HepG2 (cell line): ENCODE results near the gene NOP9. TPM values are rescaled to one million over a fixed set of nuclear protein-coding genes. Genes with fewer than 3 reads are reported as not detected.
A peak's percentile ranks its signal among the peaks of the same experiment; 100 is the strongest.

Source experiments
- ATAC-seq: fragments of 200-7000 bp; cut with Tn5 transposase; 3 replicates; pipeline ENCODE4 v1.9.1; 2020; ENCODE audit warnings: mild to moderate bottlenecking, moderate library complexity
- BruUV-seq: library from RNA; stranded (reverse); fragments of 400-500 nt; replicated peaks from 2 replicates; lab custom pipeline; 2021; lab: Mats Ljungman, UMichigan
- CTCF ChIA-PET: fragments of 300-600 bp; formaldehyde crosslinking; extraction: SDS; loops from one replicate; lab custom pipeline; 2021; ENCODE audit warnings: low total read pairs, inconsistent platforms, low intra/inter-chr PET ratio; lab: Yijun Ruan, JAX
- POLR2A ChIA-PET: fragments of 350-600 bp; sonication (Branson Sonifier 250); formaldehyde crosslinking; loops from one replicate; lab custom pipeline; 2020; ENCODE audit warnings: antibody characterized with exemption, inconsistent platforms; lab: Yijun Ruan, JAX
- DNase-seq: peaks from one replicate; pipeline ENCODE4 v3.0.0-alpha.2; 2015; ENCODE audit warnings: low spot score
- FAIRE-seq: peaks from 3 replicates; lab custom pipeline; 2011; peaks lifted over from hg19 to GRCh38; lab: Jason Lieb, UNC
- H2AFZ ChIP-seq: one replicate; pipeline ENCODE4 v1.6.1; 2011; ENCODE audit warnings: low read length, inconsistent platforms
- H3K27ac ChIP-seq: fragments of 300-600 bp; 3 replicates; pipeline ENCODE4 v1.8.0; 2011; ENCODE audit warnings: mixed run types, mild to moderate bottlenecking, mixed read lengths, low read length, inconsistent platforms; ENCODE audit not compliant: insufficient read depth; ENCODE audit errors: extremely low read length
- H3K27me3 ChIP-seq, 2 experiments: fragments of 200-600 bp in 1 of 2; 2 replicates in 1 of 2; 3 replicates in 1 of 2; pipeline versions ENCODE4 v1.6.0 to v1.8.0; 2011; ENCODE audit warnings: low read length in 2 of 2, mild to moderate bottlenecking in 2 of 2, moderate library complexity in 2 of 2, inconsistent platforms in 1 of 2; ENCODE audit not compliant: insufficient read depth in 2 of 2, control insufficient read depth in 1 of 2
- H3K36me3 ChIP-seq, 2 experiments: fragments of 200-600 bp in 1 of 2; replicated peaks in 1 of 2; 2 replicates in 1 of 2; 3 replicates in 1 of 2; pipeline versions ENCODE4 v1.5.1 to v1.8.0; 2011; ENCODE audit warnings: low read length in 2 of 2, inconsistent platforms in 1 of 2; ENCODE audit not compliant: insufficient read depth in 2 of 2, control insufficient read depth in 1 of 2
- H3K4me1 ChIP-seq: 2 replicates; pipeline ENCODE4 v1.5.1; 2012; ENCODE audit warnings: low read length, inconsistent platforms; ENCODE audit not compliant: insufficient read depth
- H3K4me2 ChIP-seq: 2 replicates; pipeline ENCODE4 v1.6.0; 2011; ENCODE audit warnings: low read depth, low read length, inconsistent platforms
- H3K4me3 ChIP-seq, 3 experiments: fragments of 200-600 bp in 1 of 3; sonication (generic), shearing (Covaris generic) in 1 of 3; replicated peaks in 1 of 3; 2 replicates each; pipeline ENCODE4 v1.5.1; 2011 to 2016; ENCODE audit warnings: low read length in 3 of 3, inconsistent platforms in 2 of 3, low read depth in 2 of 3, mild to moderate bottlenecking in 2 of 3, control low read depth in 1 of 3, mixed read lengths in 1 of 3; ENCODE audit not compliant: insufficient read depth in 1 of 3
- H3K79me2 ChIP-seq: one replicate; pipeline ENCODE4 v1.6.1; 2011; ENCODE audit warnings: low read length, inconsistent platforms; ENCODE audit not compliant: insufficient read depth
- H3K9ac ChIP-seq: 2 replicates; pipeline ENCODE4 v1.6.0; 2011; ENCODE audit warnings: mild to moderate bottlenecking, low read depth, low read length, inconsistent platforms; ENCODE audit not compliant: insufficient read depth
- H3K9me3 ChIP-seq: 2 replicates; pipeline ENCODE4 v1.5.1; 2012; ENCODE audit warnings: mild to moderate bottlenecking, low read length
- H4K20me1 ChIP-seq: 2 replicates; pipeline ENCODE4 v1.6.0; 2011; ENCODE audit warnings: inconsistent platforms, mild to moderate bottlenecking, low read length, moderate library complexity; ENCODE audit not compliant: insufficient read depth
- AKAP8 ChIP-seq: sonication (generic); formaldehyde crosslinking; IDR thresholded peaks from 2 replicates; pipeline ENCODE4 v1.5.1; 2020; ENCODE audit warnings: mild to moderate bottlenecking, missing genetic modification reagents
- KLF13 ChIP-seq: sonication (generic); formaldehyde crosslinking; IDR thresholded peaks from 2 replicates; pipeline ENCODE4 v1.4.0; 2020; ENCODE audit warnings: mild to moderate bottlenecking, missing genetic modification reagents
- NCOA1 ChIP-seq: sonication (generic); formaldehyde crosslinking; IDR thresholded peaks from 2 replicates; pipeline ENCODE4 v1.9.0; 2021; ENCODE audit warnings: missing genetic modification reagents
- NCOA2 ChIP-seq: sonication (generic); formaldehyde crosslinking; IDR thresholded peaks from 2 replicates; pipeline ENCODE4 v1.8.0; 2022; ENCODE audit warnings: inconsistent platforms
- NFE2L1 ChIP-seq: sonication (generic); formaldehyde crosslinking; IDR thresholded peaks from 2 replicates; pipeline ENCODE4 v1.4.0; 2020; ENCODE audit warnings: missing genetic modification reagents, mild to moderate bottlenecking, borderline replicate concordance
- PAF1 ChIP-seq: IDR thresholded peaks from 2 replicates; pipeline ENCODE4 v1.6.1; 2016; ENCODE audit warnings: missing genetic modification reagents, missing compliant biosample characterization
- SIN3A ChIP-seq: IDR thresholded peaks from 2 replicates; pipeline ENCODE4 v1.6.1; 2011; ENCODE audit warnings: low read depth, mild to moderate bottlenecking, control low read depth, low read length, borderline replicate concordance
- TEAD3 ChIP-seq: optimal IDR thresholded peaks from 2 replicates; pipeline ENCODE3; 2016; ENCODE audit warnings: borderline replicate concordance
- ZBTB21 ChIP-seq: sonication (generic); formaldehyde crosslinking; IDR thresholded peaks from 2 replicates; pipeline ENCODE4 v1.4.0; 2020; ENCODE audit warnings: missing genetic modification reagents
- ZNF253 ChIP-seq: sonication (generic); formaldehyde crosslinking; IDR thresholded peaks from 2 replicates; pipeline ENCODE4 v1.8.0; 2022; ENCODE audit warnings: mild to moderate bottlenecking, missing genetic modification reagents, borderline replicate concordance
- ZNF615 ChIP-seq: sonication (generic); formaldehyde crosslinking; IDR thresholded peaks from 2 replicates; pipeline ENCODE4 v1.5.0; 2020; ENCODE audit warnings: mild to moderate bottlenecking, missing genetic modification reagents, borderline replicate concordance
- ZNF619 ChIP-seq: sonication (generic); formaldehyde crosslinking; IDR thresholded peaks from 2 replicates; pipeline ENCODE4 v1.4.0; 2020; ENCODE audit warnings: mild to moderate bottlenecking, missing genetic modification reagents
- ZNF713 ChIP-seq: sonication (generic); formaldehyde crosslinking; IDR thresholded peaks from 2 replicates; pipeline ENCODE4 v1.4.0; 2020; ENCODE audit warnings: mild to moderate bottlenecking, missing genetic modification reagents
- WGBS: methylation state at CpG from one replicate; pipeline ENCODE4 v1.1.6; 2017; ENCODE audit warnings: low lambda C conversion rate; 5-methylcytosine and 5-hydroxymethylcytosine counted together
- in situ Hi-C: cut with HindIII; loops from 2 replicates; pipeline ENCODE4 v1.10.0; 2017; ENCODE audit warnings: low pct_unique_long_range_greater_than_20kb; ENCODE audit not compliant: extremely low pct_ligation_motif_present
- intact Hi-C: fragments of 100-400 bp; cut with micrococcal nuclease; formaldehyde crosslinking; loops from one replicate; pipeline ENCODE4 v1.10.0; 2022; ENCODE audit not compliant: unreplicated experiment
- polyA plus RNA-seq, 8 experiments: library from polyadenylated mRNA; depleted of rRNA in 3 of 8; stranded (reverse) in 7 of 8; unstranded in 1 of 8; fragments of >200 nt; fragmentation: Illumina TruSeq in 4 of 8; extraction: Trizol in 4 of 8; gene quantifications; 2 replicates each; pipeline versions ENCODE4 v1.2.1 to v1.2.3, GENCODE V29; 2011 to 2016; ENCODE audit warnings: low read depth in 4 of 8, missing spikeins in 1 of 8, mixed read lengths in 1 of 8; ENCODE audit not compliant: insufficient read depth in 1 of 8
- total RNA-seq, 5 experiments: library from RNA; depleted of rRNA; stranded (reverse); fragments of >200 nt; fragmentation: Illumina TruSeq; extraction: Trizol; gene quantifications; 2 replicates each; pipeline ENCODE4 v1.2.3, GENCODE V29; 2016; ENCODE audit warnings: low read depth in 1 of 5
- TF ChIP-seq, protein P1 (sequence below): IDR thresholded peaks from 2 replicates; pipeline ENCODE4 v1.6.1; 2016; ENCODE audit warnings: control low read depth
- TF ChIP-seq, protein P2 (sequence below): sonication (generic); formaldehyde crosslinking; IDR thresholded peaks from 2 replicates; pipeline ENCODE4 v1.5.0; 2020; ENCODE audit warnings: missing genetic modification reagents, mild to moderate bottlenecking, borderline replicate concordance
- TF ChIP-seq, protein P3 (sequence below): sonication (generic); formaldehyde crosslinking; IDR thresholded peaks from 2 replicates; pipeline ENCODE4 v1.4.0; 2020; ENCODE audit warnings: missing genetic modification reagents, borderline replicate concordance
- TF ChIP-seq, protein P4 (sequence below): sonication (generic); formaldehyde crosslinking; IDR thresholded peaks from 2 replicates; pipeline ENCODE4 v1.8.0; 2023; ENCODE audit warnings: mild to moderate bottlenecking, missing genetic modification reagents

The NOP9 gene
- total and polyA plus RNA-seq, 2 of the 13 experiments (the other 11 are each of a cell fraction or from before 2014, with no cell fraction given): 24.5 to 61.6 TPM

DNA sequence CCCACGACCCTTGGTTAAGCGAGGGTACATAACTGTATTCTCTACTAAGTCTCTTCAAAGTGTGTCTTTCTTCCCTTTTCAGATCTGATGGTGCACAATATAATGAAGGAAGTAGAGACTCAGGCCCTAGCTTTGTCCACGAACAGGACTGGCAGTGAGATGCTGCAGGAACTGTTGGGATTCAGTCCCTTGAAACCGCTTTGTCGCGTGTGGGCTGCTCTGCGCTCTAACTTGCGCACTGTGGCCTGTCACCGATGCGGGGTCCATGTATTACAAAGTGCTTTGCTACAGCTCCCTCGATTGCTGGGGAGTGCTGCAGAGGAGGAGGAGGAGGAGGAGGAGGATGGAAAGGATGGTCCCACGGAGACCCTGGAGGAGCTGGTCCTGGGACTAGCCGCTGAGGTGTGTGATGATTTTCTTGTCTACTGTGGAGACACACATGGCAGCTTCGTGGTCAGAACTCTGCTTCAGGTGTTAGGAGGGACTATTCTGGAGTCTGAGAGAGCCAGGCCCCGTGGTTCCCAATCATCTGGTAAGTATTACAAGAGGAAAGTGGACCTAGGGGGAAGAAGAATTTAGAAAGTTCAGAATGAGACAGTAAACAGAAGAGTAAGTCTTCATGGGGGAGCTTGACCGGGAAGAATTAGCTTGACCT lies 803 bp downstream of the NOP9 start:
- no peak for ATAC-seq
- intact Hi-C loops (no loop called here), in situ Hi-C loops (no loop called here)
- peak overlapping the region; percentile 79 to 98 (median 89) for H3K4me3 ChIP-seq
- no peak for FAIRE-seq
- CTCF ChIA-PET: interaction anchor here (1.9 to 5.7 kb wide), 3 partner anchors 8 to 57 kb away, joined by 7 to 217 read pairs (median 45); partner anchors contain the start of genes CIDEB, LTB4R2 and TINF2
- POLR2A ChIA-PET: interaction anchor here (0.6 to 24.7 kb wide), 30 partner anchors 10 to 206 kb away, joined by 3 to 850 read pairs (median 6); partner anchors contain the start of genes CBLN3, CHMP4A, CIDEB and DCAF11
- peak overlapping the region; percentile 92 for H3K9ac ChIP-seq
- no TSS peak for BruUV-seq
- DNase-seq: no peak
- 22% methylated on average over 16 of the region's 16 CpGs for whole genome bisulfite sequencing
- peak overlapping the region; percentile 99 for H3K4me2 ChIP-seq
- H4K20me1 ChIP-seq: 0 out of 2 replicates have a peak, but pooled peaks cover 4% of the 10 kb centered on the region
- no peaks in the 10 kb centered on the region for H3K9me3 ChIP-seq
- no peak overlapping the region for H2AFZ ChIP-seq
- peaks cover 49 to 56% of the 10 kb centered on the region in 2 experiments for H3K36me3 ChIP-seq
- no peaks in the 10 kb centered on the region; a peak in 1 of 5 replicates for H3K27me3 ChIP-seq
- peaks cover 45% of the 10 kb centered on the region for H3K4me1 ChIP-seq
- peaks cover 39% of the 10 kb centered on the region for H3K79me2 ChIP-seq
- peak overlapping the region; percentile 83 for H3K27ac ChIP-seq
- peak; percentile 58; the same call in 1 of the 2 replicates for TF ChIP-seq ZNF615 (CRISPR knock-in tag)
- 0 out of 2 replicates have a peak, but pooled peaks have one; percentile 62 for TF ChIP-seq KLF13
- TF ChIP-seq, protein P1, sequence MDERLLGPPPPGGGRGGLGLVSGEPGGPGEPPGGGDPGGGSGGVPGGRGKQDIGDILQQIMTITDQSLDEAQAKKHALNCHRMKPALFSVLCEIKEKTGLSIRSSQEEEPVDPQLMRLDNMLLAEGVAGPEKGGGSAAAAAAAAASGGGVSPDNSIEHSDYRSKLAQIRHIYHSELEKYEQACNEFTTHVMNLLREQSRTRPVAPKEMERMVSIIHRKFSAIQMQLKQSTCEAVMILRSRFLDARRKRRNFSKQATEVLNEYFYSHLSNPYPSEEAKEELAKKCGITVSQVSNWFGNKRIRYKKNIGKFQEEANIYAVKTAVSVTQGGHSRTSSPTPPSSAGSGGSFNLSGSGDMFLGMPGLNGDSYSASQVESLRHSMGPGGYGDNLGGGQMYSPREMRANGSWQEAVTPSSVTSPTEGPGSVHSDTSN (CRISPR knock-in tag): 0 out of 2 replicates have a peak, but pooled peaks have one; percentile 6
- TF ChIP-seq NFE2L1: peak; percentile 63; the same call in 1 of the 2 replicates
- TF ChIP-seq, protein P2, sequence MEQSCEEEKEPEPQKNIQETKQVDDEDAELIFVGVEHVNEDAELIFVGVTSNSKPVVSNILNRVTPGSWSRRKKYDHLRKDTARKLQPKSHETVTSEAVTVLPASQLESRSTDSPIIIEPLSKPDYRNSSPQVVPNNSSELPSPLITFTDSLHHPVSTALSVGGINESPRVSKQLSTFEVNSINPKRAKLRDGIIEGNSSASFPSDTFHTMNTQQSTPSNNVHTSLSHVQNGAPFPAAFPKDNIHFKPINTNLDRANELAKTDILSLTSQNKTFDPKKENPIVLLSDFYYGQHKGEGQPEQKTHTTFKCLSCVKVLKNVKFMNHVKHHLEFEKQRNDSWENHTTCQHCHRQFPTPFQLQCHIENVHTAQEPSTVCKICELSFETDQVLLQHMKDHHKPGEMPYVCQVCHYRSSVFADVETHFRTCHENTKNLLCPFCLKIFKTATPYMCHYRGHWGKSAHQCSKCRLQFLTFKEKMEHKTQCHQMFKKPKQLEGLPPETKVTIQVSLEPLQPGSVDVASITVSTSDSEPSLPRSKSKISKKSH (CRISPR knock-in tag): 0 out of 2 replicates have a peak, but pooled peaks have one; percentile 39
- TF ChIP-seq, protein P3, sequence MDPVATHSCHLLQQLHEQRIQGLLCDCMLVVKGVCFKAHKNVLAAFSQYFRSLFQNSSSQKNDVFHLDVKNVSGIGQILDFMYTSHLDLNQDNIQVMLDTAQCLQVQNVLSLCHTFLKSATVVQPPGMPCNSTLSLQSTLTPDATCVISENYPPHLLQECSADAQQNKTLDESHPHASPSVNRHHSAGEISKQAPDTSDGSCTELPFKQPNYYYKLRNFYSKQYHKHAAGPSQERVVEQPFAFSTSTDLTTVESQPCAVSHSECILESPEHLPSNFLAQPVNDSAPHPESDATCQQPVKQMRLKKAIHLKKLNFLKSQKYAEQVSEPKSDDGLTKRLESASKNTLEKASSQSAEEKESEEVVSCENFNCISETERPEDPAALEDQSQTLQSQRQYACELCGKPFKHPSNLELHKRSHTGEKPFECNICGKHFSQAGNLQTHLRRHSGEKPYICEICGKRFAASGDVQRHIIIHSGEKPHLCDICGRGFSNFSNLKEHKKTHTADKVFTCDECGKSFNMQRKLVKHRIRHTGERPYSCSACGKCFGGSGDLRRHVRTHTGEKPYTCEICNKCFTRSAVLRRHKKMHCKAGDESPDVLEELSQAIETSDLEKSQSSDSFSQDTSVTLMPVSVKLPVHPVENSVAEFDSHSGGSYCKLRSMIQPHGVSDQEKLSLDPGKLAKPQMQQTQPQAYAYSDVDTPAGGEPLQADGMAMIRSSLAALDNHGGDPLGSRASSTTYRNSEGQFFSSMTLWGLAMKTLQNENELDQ: 0 out of 2 replicates have a peak, but pooled peaks have one; percentile 11
- peak; percentile 21 for TF ChIP-seq TEAD3 (CRISPR knock-in tag)
- TF ChIP-seq SIN3A: peak; percentile 27; the same call in 1 of the 2 replicates
- TF ChIP-seq, protein P4, sequence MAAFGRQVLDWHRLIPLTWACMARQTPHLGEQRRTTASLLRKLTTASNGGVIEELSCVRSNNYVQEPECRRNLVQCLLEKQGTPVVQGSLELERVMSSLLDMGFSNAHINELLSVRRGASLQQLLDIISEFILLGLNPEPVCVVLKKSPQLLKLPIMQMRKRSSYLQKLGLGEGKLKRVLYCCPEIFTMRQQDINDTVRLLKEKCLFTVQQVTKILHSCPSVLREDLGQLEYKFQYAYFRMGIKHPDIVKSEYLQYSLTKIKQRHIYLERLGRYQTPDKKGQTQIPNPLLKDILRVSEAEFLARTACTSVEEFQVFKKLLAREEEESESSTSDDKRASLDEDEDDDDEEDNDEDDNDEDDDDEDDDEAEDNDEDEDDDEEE: 0 out of 2 replicates have a peak, but pooled peaks have one; percentile 20
- TF ChIP-seq NCOA2: no peak
- 0 out of 2 replicates have a peak, but pooled peaks have one; percentile 48 for TF ChIP-seq ZNF619 (CRISPR knock-in tag)
- TF ChIP-seq PAF1 (CRISPR knock-in tag): 0 out of 2 replicates have a peak, but pooled peaks have one; percentile 33
- no peak for TF ChIP-seq AKAP8 (CRISPR knock-in tag)
- 0 out of 2 replicates have a peak, but pooled peaks have one; percentile 62 for TF ChIP-seq ZNF713 (CRISPR knock-in tag)
- no peak for TF ChIP-seq NCOA1
- peak; percentile 19; the same call in 1 of the 2 replicates for TF ChIP-seq ZBTB21 (CRISPR knock-in tag)
- peak; percentile 19; the same call in 1 of the 2 replicates for TF ChIP-seq ZNF253
